HepG2 (cell line): ENCODE results near the gene KIAA1614.

Experiments used
- CTCF ChIP-seq: sonication (generic); formaldehyde crosslinking; IDR thresholded peaks from 2 replicates; pipeline ENCODE4 v1.5.0; 2020; ENCODE audit warnings: mild to moderate bottlenecking, missing genetic modification reagents, moderate library complexity
- DBP ChIP-seq: sonication (generic); formaldehyde crosslinking; IDR thresholded peaks from 2 replicates; pipeline ENCODE4 v1.4.0; 2020; ENCODE audit warnings: missing genetic modification reagents; ENCODE audit errors: not compliant biosample characterization
- E2F1 ChIP-seq: sonication (generic); formaldehyde crosslinking; IDR thresholded peaks from 2 replicates; pipeline ENCODE4 v1.5.0; 2020; ENCODE audit warnings: missing genetic modification reagents
- FOXK2 ChIP-seq: fragments of 450-650 bp; IDR thresholded peaks from 2 replicates; pipeline ENCODE4 v1.6.1; 2016
- JARID2 ChIP-seq: sonication (generic); formaldehyde crosslinking; IDR thresholded peaks from 2 replicates; pipeline ENCODE4 v1.8.1; 2023; ENCODE audit warnings: missing genetic modification reagents, inconsistent platforms; ENCODE audit not compliant: insufficient replicate concordance
- MAFG ChIP-seq: sonication (generic); formaldehyde crosslinking; IDR thresholded peaks from 2 replicates; pipeline ENCODE4 v1.5.1; 2020; ENCODE audit warnings: mild to moderate bottlenecking, missing genetic modification reagents
- MTF1 ChIP-seq: sonication (generic); formaldehyde crosslinking; IDR thresholded peaks from 2 replicates; pipeline ENCODE4 v1.5.0; 2020; ENCODE audit warnings: missing genetic modification reagents
- POLR2AphosphoS2 ChIP-seq: IDR thresholded peaks from 2 replicates; pipeline ENCODE4 v1.6.1; 2011; ENCODE audit warnings: low read depth, low read length, improper control_type of control experiment
- ZBTB20 ChIP-seq: sonication (generic); formaldehyde crosslinking; IDR thresholded peaks from 2 replicates; pipeline ENCODE4 v1.8.1; 2023; ENCODE audit warnings: missing genetic modification reagents, low read depth, mild to moderate bottlenecking, borderline replicate concordance
- ZNF484 ChIP-seq: sonication (generic); formaldehyde crosslinking; IDR thresholded peaks from 2 replicates; pipeline ENCODE4 v1.5.1; 2020; ENCODE audit warnings: mild to moderate bottlenecking, low read depth, missing genetic modification reagents, borderline replicate concordance

- TF ChIP-seq E2F1 (CRISPR knock-in tag) (no peak), JARID2 (no peak), ZBTB20 (CRISPR knock-in tag) (no peak), MTF1 (CRISPR knock-in tag) (no peak), CTCF (CRISPR knock-in tag) (no peak), ZNF484 (no peak), DBP (CRISPR knock-in tag) (no peak), MAFG (CRISPR knock-in tag) (no peak), POLR2AphosphoS2 (no peak), FOXK2 (no peak)
Measured at GRCh38 chr1:180981596-180982387, 69.1 kb downstream of the KIAA1614 start.
